Cardiac fibroblast (primary cell): Measurements from ENCODE around the gene TMEM270.

Experiments used
- DNase-seq, 2 donors: peaks; one replicate each; pipeline versions ENCODE4 v3.0.0 to v3.0.0-alpha.2; 2010; ENCODE audit warnings: low read depth in 2 of 2
- H3K4me3 ChIP-seq, 2 donors: replicated peaks in 1 of 2; 1 replicate in 1 of 2; 2 replicates in 1 of 2; pipeline ENCODE4 v1.5.1; 2011; ENCODE audit warnings: low read depth in 2 of 2, low read length in 2 of 2, mild to moderate bottlenecking in 2 of 2, moderate library complexity in 1 of 2
- CTCF ChIP-seq: IDR thresholded peaks from one replicate; pipeline ENCODE4 v1.5.1; 2011; ENCODE audit warnings: low read depth, mild to moderate bottlenecking, low read length, inconsistent platforms

The TMEM270 gene

GRCh38 chr7:73828972-73829371, 32.0 kb upstream of the TMEM270 start:
- no peak for DNase-seq
- no peak overlapping the region for H3K4me3 ChIP-seq
- no peak for TF ChIP-seq CTCF

- no peak overlapping the region for H3K4me3 ChIP-seq
- no peak for DNase-seq
- TF ChIP-seq CTCF: no peak
Measured at GRCh38 chr7:73829505-73829904, 31.5 kb upstream of the TMEM270 start.

GRCh38 chr7:73829921-73830680, 30.9 kb upstream of the TMEM270 start:
- no peak for TF ChIP-seq CTCF
- DNase-seq: no peak

GRCh38 chr7:73830681-73831583, 30.0 kb upstream of the TMEM270 start, which contains the start of gene CLDN4:
Gene CLDN4, plus strand, starts transcription at chr7:73830996. Its CDS starts 206 bp downstream, at chr7:73831202.
- no peak for DNase-seq
- no peak for TF ChIP-seq CTCF
- no peak within 1 kb of the TSS for H3K4me3 ChIP-seq

More at GRCh38 chr7:73829921-73830680, 30.9 kb upstream of the TMEM270 start:
- no peak overlapping the region for H3K4me3 ChIP-seq

GRCh38 chr7:73831584-73831833, 29.4 kb upstream of the TMEM270 start:
- no peak for TF ChIP-seq CTCF
- DNase-seq: no peak
- H3K4me3 ChIP-seq: no peak overlapping the region

- TF ChIP-seq CTCF: no peak
- H3K4me3 ChIP-seq: no peak overlapping the region
- no peak for DNase-seq
Measured at GRCh38 chr7:73831834-73832651, 28.9 kb upstream of the TMEM270 start.
